ENCODE data around the gene LDB3.

LDB3 gene

GRCh38 chr10:86753638-86754434 is 85.5 kb downstream of the LDB3 start:
- Histone ChIP-seq H3K79me2 (ENCODE audit: insufficient read depth, low read length) (no peaks in the 10 kb centered on the region), H3K27me3 (ENCODE audit: insufficient read depth, low read length) (no peaks in the 10 kb centered on the region), H3K4me2 (ENCODE audit: low read length) (no peak overlapping the region), H3K9me2 (ENCODE audit: low read depth, low read length) (no peaks in the 10 kb centered on the region), H3F3A (ENCODE audit: insufficient read depth, low read length) (no peaks in the 10 kb centered on the region), H3K27ac (ENCODE audit: low read depth, low read length, poor library complexity, severe bottlenecking) (no peak overlapping the region), H3K9me3 (ENCODE audit: low read length) (no peaks in the 10 kb centered on the region), H2AFZ (ENCODE audit: low read length) (no peak overlapping the region), H3K4me1 (ENCODE audit: insufficient read depth, low read length, severe bottlenecking) (peaks cover 29% of the 10 kb centered on the region), H3K9ac (ENCODE audit: low read length) (no peak overlapping the region), H4K20me1 (ENCODE audit: insufficient read depth, low read length) (no peaks in the 10 kb centered on the region), H3K36me3 (ENCODE audit: insufficient read depth, low read length) (no peaks in the 10 kb centered on the region; the same call in 1 of the 2 replicates), H3K4me3 (ENCODE audit: low read depth, low read length, poor library complexity, severe bottlenecking) (no peak overlapping the region)
- no peak for TF ChIP-seq EZH2 (IDR thresholded peaks at IDR 0.05; ENCODE audit: borderline replicate concordance, low read length)
- TF ChIP-seq, protein P1, sequence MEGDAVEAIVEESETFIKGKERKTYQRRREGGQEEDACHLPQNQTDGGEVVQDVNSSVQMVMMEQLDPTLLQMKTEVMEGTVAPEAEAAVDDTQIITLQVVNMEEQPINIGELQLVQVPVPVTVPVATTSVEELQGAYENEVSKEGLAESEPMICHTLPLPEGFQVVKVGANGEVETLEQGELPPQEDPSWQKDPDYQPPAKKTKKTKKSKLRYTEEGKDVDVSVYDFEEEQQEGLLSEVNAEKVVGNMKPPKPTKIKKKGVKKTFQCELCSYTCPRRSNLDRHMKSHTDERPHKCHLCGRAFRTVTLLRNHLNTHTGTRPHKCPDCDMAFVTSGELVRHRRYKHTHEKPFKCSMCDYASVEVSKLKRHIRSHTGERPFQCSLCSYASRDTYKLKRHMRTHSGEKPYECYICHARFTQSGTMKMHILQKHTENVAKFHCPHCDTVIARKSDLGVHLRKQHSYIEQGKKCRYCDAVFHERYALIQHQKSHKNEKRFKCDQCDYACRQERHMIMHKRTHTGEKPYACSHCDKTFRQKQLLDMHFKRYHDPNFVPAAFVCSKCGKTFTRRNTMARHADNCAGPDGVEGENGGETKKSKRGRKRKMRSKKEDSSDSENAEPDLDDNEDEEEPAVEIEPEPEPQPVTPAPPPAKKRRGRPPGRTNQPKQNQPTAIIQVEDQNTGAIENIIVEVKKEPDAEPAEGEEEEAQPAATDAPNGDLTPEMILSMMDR (IDR thresholded peaks at IDR 0.05; ENCODE audit: low read length), result no peak

DNA sequence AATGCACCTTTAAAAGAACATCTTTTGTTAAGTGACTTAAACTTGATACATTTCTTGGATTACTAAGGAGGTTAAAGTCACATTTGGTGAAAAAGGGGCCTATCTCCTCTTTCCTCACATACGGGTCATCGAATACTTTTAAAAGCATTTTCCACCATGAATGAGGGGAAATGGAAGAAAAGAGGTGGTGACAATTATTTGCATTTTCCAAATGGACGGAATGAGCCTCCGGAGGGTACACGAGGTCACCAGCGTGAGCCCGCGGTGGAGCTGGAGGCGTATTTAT is 87.1 kb downstream of the LDB3 start:
- Histone ChIP-seq H3F3A (ENCODE audit: insufficient read depth, low read length) (no peaks in the 10 kb centered on the region), H3K79me2 (ENCODE audit: insufficient read depth, low read length) (no peaks in the 10 kb centered on the region), H3K9ac (ENCODE audit: low read length) (peak overlapping the region; percentile 87), H3K27me3 (ENCODE audit: insufficient read depth, low read length) (no peaks in the 10 kb centered on the region), H3K4me1 (ENCODE audit: insufficient read depth, low read length, severe bottlenecking) (peaks cover 36% of the 10 kb centered on the region), H4K20me1 (ENCODE audit: insufficient read depth, low read length) (no peaks in the 10 kb centered on the region), H3K4me2 (ENCODE audit: low read length) (peak overlapping the region; percentile 66), H2AFZ (ENCODE audit: low read length) (no peak overlapping the region), H3K27ac (ENCODE audit: low read depth, low read length, poor library complexity, severe bottlenecking) (peak overlapping the region; percentile 42), H3K36me3 (ENCODE audit: insufficient read depth, low read length) (no peaks in the 10 kb centered on the region; the same call in 1 of the 2 replicates), H3K9me3 (ENCODE audit: low read length) (no peaks in the 10 kb centered on the region), H3K4me3 (ENCODE audit: low read depth, low read length, poor library complexity, severe bottlenecking) (peak overlapping the region; percentile 79), H3K9me2 (ENCODE audit: low read depth, low read length) (no peaks in the 10 kb centered on the region)
- no peak for TF ChIP-seq EZH2 (IDR thresholded peaks at IDR 0.05; ENCODE audit: borderline replicate concordance, low read length)
- TF ChIP-seq, protein P1 (IDR thresholded peaks at IDR 0.05; ENCODE audit: low read length), result no peak

DNA sequence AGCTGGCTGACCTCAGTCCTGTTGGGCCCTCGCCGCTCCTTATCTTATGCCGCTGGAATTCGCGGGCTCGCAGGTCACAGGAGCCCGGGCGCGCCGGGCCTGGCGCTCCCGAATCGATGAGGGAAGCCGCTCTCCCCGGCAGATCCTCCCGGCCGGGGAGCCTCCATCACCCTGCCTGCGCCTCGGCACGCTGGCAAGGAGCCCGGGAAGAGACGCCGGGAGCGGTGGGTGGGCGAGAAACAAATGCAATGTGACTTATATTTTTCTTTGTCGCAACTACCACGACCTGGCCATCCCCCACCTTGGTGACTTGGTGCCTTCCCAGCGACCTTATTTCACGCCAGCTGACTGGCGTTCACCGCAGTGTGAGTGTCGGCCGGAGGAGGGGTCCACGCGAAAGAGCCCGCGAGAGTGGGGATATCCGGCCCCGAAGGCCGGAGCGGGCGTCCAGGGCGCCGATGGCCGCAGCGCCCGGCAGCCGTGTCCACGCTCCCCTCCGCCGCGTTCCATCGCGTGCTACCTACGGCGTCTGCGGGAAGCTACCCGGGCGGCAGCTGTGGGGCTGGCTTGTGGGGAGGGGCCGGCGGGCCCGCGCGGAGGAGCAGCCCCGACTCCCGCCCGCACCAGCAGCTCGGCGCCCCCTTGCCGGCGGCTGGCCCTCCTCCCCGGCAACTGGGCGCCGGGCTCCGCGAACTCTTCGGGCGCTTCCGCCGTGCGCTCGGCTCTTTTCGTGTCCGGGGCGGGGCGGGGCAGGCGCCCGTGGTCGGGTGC is 87.6 kb downstream of the LDB3 start:
- no peak overlapping the region for H2AFZ ChIP-seq (ENCODE audit: low read length)
- no peaks in the 10 kb centered on the region for H3K27me3 ChIP-seq (ENCODE audit: insufficient read depth, low read length)
- H4K20me1 ChIP-seq (ENCODE audit: insufficient read depth, low read length), result no peaks in the 10 kb centered on the region

More for the DNA sequence above, 87.6 kb downstream of the LDB3 start:
- Histone ChIP-seq H3K9me2 (ENCODE audit: low read depth, low read length) (no peaks in the 10 kb centered on the region), H3K79me2 (ENCODE audit: insufficient read depth, low read length) (no peaks in the 10 kb centered on the region), H3K36me3 (ENCODE audit: insufficient read depth, low read length) (no peaks in the 10 kb centered on the region; the same call in 1 of the 2 replicates), H3K9ac (ENCODE audit: low read length) (peak overlapping the region; percentile 87), H3K4me3 (ENCODE audit: low read depth, low read length, poor library complexity, severe bottlenecking) (peak overlapping the region; percentile 79), H3K27ac (ENCODE audit: low read depth, low read length, poor library complexity, severe bottlenecking) (no peak overlapping the region), H3K4me2 (ENCODE audit: low read length) (peak overlapping the region; percentile 66), H3K4me1 (ENCODE audit: insufficient read depth, low read length, severe bottlenecking) (peaks cover 36% of the 10 kb centered on the region), H3K9me3 (ENCODE audit: low read length) (no peaks in the 10 kb centered on the region), H3F3A (ENCODE audit: insufficient read depth, low read length) (no peaks in the 10 kb centered on the region)
- TF ChIP-seq, protein P1 (IDR thresholded peaks at IDR 0.05; ENCODE audit: low read length), result no peak
- no peak for TF ChIP-seq EZH2 (IDR thresholded peaks at IDR 0.05; ENCODE audit: borderline replicate concordance, low read length)

Measured in OCI-LY1 (cell line).